ENCODE results near the gene BEST2.

Gene BEST2

DNA sequence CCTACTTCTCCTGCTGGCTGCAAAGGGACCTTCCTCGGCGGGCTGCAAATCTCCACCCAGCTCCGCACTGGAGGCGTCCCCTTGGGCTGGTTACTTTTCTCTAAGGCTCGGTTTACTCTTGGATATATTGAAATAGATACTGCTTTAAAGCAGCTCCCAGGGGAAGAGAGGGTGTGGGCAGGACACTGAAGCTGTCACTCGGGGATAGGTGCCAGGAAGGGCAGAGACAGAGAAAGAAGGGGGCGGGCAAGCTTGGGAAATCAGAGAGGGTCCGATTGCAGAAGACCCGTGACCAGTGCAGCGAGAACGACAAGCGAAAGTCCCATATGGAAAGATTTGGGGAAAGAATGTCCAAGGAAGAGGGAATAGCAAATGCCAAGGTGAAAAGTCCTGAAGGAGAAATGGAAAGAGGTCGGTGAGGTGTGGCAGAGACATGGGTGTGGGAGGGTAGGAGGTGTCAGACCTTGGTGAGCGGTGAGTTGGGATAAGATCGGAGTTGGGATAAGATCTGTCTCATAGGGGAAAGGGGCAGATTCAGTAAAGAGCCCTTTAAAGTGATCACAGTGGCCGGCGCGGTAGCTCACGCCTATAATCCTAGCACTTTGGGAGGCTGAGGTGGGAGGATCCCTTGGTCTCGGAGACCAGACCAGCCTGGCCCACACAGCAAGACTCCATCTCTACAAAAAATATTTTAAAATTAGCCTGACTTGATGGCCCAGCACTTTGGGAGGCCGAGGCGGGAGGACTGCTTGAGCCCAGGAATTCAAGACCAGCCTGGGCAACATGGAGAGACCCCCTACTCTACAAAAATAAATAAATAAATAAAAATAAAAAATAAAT lies 50.9 kb downstream of the BEST2 start:
- no peak for DNase-seq

DNA sequence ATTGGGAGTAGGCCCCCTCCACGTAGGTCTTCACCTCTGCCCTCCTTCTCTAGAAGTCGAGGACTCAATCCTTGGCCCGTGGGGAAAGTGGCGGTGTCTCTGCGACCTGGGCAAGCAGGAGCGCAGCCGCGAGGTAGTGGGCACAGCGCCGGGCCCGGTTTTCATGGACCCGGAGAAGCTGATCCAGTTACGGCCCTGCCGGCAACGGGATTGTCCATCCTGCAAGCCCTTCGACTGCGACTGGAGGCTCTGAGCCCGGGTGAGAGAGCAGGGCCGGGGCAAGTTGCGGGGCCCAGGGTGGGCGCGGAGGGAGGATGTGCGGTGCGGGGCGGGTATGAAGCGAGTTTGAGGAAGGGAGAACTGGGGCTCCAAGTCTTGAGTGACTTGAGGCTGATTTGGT lies 52.5 kb downstream of the BEST2 start:
- DNase-seq, result no peak

DNA sequence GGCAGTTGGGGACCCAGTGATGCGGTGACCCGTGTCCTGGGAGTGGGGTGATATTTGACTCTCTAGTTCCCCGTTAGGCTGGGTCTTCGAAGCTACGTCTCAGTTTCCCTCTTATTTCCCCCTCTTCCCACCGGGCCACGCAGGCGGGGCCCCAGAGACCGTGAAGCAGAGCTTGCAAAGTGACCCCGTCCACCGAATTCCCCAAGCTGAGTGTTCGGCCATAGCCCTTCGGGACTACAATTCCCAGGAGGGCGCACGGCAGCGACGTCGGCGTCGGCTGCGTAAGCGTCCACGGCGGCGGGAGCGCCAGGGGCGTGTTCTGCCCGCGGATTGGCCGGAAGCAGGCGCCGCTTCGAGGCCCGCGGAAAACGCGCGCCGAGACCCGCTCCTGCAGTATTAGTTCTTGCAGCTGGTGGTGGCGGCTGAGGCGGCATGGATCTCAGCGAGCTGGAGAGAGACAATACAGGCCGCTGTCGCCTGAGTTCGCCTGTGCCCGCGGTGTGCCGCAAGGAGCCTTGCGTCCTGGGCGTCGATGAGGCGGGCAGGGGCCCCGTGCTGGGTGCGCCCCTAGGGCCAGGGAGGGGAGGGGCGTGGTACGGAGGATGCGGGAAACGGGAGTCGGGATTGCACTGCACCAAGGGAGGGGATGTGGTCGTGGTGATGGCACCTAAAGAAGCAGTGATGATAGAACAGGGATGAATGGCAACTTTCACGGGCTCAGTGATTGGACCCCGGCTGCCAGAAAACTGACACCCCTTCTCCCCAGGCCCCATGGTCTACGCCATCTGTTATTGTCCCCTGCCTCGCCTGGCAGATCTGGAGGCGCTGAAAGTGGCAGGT lies 54.9 kb downstream of the BEST2 start, which contains the start of gene RNASEH2A:
RNASEH2A (plus strand) TSS at position 343 of the 840 bp plus-strand sequence; CDS start at position 433, 90 bp downstream.
- peak; percentile 90 for DNase-seq
